ENCODE measurements around the gene CDKN2A. TPM values are rescaled to one million over a fixed set of nuclear protein-coding genes. Genes with fewer than 3 reads are reported as not detected.

CDKN2A gene
- total RNA-seq, 1 experiment from 2014 or later, result 0.35 TPM

DNA sequence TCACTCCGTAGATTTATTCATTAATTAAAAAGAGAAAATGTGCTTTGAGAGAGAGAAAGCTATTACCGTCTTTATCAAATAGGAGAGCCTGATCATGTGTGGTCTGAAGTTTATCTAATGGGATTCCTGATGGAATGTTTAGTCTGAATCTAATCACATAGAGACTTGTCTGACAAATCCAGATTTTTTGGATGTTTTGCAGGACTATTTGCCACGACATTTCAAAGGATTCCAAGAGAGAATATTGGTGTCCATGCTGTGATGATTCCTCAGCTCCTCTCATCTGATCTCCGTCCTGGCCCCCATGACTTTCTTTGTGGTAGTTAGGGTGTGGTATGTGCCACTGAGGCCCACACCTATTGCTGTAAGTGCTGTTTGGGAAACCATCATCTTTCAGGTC is 35.0 kb upstream of the CDKN2A start:
- no peaks in the 10 kb centered on the region for H4K20me1 ChIP-seq (ENCODE audit: control insufficient read depth, insufficient read depth, insufficient read length)
- no peak overlapping the region for H3K4me2 ChIP-seq (ENCODE audit: insufficient read depth, insufficient read length, low read length)
- H3K23ac ChIP-seq (ENCODE audit: insufficient read length, low read depth, low read length), result no peak overlapping the region
- H4K5ac ChIP-seq (ENCODE audit: insufficient read length, low read depth, low read length), result no peak overlapping the region
- no peak overlapping the region for H3K27ac ChIP-seq (ENCODE audit: insufficient read length, low read depth, low read length)
- no peaks in the 10 kb centered on the region for H3K79me2 ChIP-seq (ENCODE audit: insufficient read depth, low read length)
- H2AK5ac ChIP-seq (ENCODE audit: insufficient read length, low read length), result no peak overlapping the region
- Mint-ChIP-seq H3K36me3 (ENCODE audit: insufficient read depth in 1 of 3, low read depth in 3 of 3) (no peaks in the 10 kb centered on the region), H3K4me3 (no peak overlapping the region), H3K4me1 (peaks cover 5 to 11% of the 10 kb centered on the region in 2 experiments; a peak in 3 of 4 replicates), H3K9me3 (no peaks in the 10 kb centered on the region; a peak in 1 of 5 replicates), H3K27me3 (ENCODE audit: low read depth) (peaks cover 1% of the 10 kb centered on the region), H3K27ac (no peak overlapping the region)
- H3K9me3 ChIP-seq (ENCODE audit: control insufficient read depth, low read depth, low read length), result no peaks in the 10 kb centered on the region
- H2AFZ ChIP-seq (ENCODE audit: low read length), result no peak overlapping the region
- H3K18ac ChIP-seq (ENCODE audit: insufficient read length, low read depth, low read length), result no peak overlapping the region
- H3T11ph ChIP-seq (ENCODE audit: low read length), result no peak overlapping the region
- no peak overlapping the region for H2BK120ac ChIP-seq (ENCODE audit: low read depth, low read length, poor library complexity, severe bottlenecking)
- H3K4me1 ChIP-seq (ENCODE audit: insufficient read depth, low read length), result peaks cover 3% of the 10 kb centered on the region; the same call in 1 of the 2 replicates
- no CpG with 5 or more reads among the region's 4 CpGs for WGBS (ENCODE audit: extremely low coverage, insufficient read length, low lambda C conversion rate)
- H3K14ac ChIP-seq (ENCODE audit: insufficient read depth, low read length), result no peak overlapping the region
- TF ChIP-seq, protein P1, sequence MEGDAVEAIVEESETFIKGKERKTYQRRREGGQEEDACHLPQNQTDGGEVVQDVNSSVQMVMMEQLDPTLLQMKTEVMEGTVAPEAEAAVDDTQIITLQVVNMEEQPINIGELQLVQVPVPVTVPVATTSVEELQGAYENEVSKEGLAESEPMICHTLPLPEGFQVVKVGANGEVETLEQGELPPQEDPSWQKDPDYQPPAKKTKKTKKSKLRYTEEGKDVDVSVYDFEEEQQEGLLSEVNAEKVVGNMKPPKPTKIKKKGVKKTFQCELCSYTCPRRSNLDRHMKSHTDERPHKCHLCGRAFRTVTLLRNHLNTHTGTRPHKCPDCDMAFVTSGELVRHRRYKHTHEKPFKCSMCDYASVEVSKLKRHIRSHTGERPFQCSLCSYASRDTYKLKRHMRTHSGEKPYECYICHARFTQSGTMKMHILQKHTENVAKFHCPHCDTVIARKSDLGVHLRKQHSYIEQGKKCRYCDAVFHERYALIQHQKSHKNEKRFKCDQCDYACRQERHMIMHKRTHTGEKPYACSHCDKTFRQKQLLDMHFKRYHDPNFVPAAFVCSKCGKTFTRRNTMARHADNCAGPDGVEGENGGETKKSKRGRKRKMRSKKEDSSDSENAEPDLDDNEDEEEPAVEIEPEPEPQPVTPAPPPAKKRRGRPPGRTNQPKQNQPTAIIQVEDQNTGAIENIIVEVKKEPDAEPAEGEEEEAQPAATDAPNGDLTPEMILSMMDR (conservative IDR thresholded peaks at IDR 0.05), result no peak
- no peak overlapping the region for H4K8ac ChIP-seq (replicated peaks; ENCODE audit: insufficient read length, low read depth, low read length)
- no peak overlapping the region for H4K91ac ChIP-seq (ENCODE audit: insufficient read length, low read depth, low read length)
- H3K27me3 ChIP-seq (ENCODE audit: insufficient read depth, low read length), result no peaks in the 10 kb centered on the region
- H3K23me2 ChIP-seq (ENCODE audit: insufficient read length, low read depth, low read length, poor library complexity, severe bottlenecking), result no peaks in the 10 kb centered on the region
- no peak overlapping the region for H2BK5ac ChIP-seq (ENCODE audit: insufficient read length, low read length)
- no peak overlapping the region for H3K9ac ChIP-seq (ENCODE audit: extremely low read depth, insufficient read length, low read length)
- H2BK12ac ChIP-seq (ENCODE audit: insufficient read length, low read depth, low read length), result no peak overlapping the region
- H3K4ac ChIP-seq (ENCODE audit: low read depth, low read length), result no peak overlapping the region
- H2BK20ac ChIP-seq (ENCODE audit: low read depth, low read length, poor library complexity, severe bottlenecking), result no peak overlapping the region
- H3K56ac ChIP-seq (ENCODE audit: insufficient read length, low read depth, low read length), result no peak overlapping the region
- H2BK15ac ChIP-seq (ENCODE audit: low read depth, low read length), result no peak overlapping the region
- DNase-seq, result no peak
- no peaks in the 10 kb centered on the region for H3K79me1 ChIP-seq (ENCODE audit: insufficient read depth, low read depth, low read length, poor library complexity, severe bottlenecking)

Measured in H9 (cell line).